H9 (cell line): ENCODE measurements around the gene PLA2G12B. TPM values are rescaled to one million over a fixed set of nuclear protein-coding genes. Genes with fewer than 3 reads are reported as not detected.

ENCODE experiments used
- DNase-seq: peaks from one replicate; pipeline ENCODE4 v3.0.0-alpha.2; 2017
- H2AFZ ChIP-seq: one replicate; pipeline ENCODE4 v1.6.1; 2013; ENCODE audit warnings: mild to moderate bottlenecking, low read length, control low read depth, moderate library complexity
- H2AK5ac ChIP-seq: 2 replicates; pipeline ENCODE4 v1.6.1; 2013; ENCODE audit warnings: low read length, control low read depth, mixed read lengths; ENCODE audit not compliant: insufficient read length
- H2BK120ac ChIP-seq: one replicate; pipeline ENCODE4 v1.6.1; 2013; ENCODE audit warnings: low read depth, mild to moderate bottlenecking, low read length, control low read depth, inconsistent platforms; ENCODE audit not compliant: poor library complexity, severe bottlenecking
- H2BK12ac ChIP-seq: 2 replicates; pipeline ENCODE4 v1.6.1; 2013; ENCODE audit warnings: low read length, control low read depth, mixed read lengths, low read depth; ENCODE audit not compliant: insufficient read length
- H2BK15ac ChIP-seq: 2 replicates; pipeline ENCODE4 v1.6.1; 2013; ENCODE audit warnings: low read depth, low read length, control low read depth
- H2BK20ac ChIP-seq: one replicate; pipeline ENCODE4 v1.6.1; 2013; ENCODE audit warnings: low read depth, mild to moderate bottlenecking, low read length, control low read depth, inconsistent platforms; ENCODE audit not compliant: poor library complexity, severe bottlenecking
- H2BK5ac ChIP-seq: 2 replicates; pipeline ENCODE4 v1.6.1; 2013; ENCODE audit warnings: low read length, control low read depth, mixed read lengths; ENCODE audit not compliant: insufficient read length
- H3K14ac ChIP-seq: 2 replicates; pipeline ENCODE4 v1.6.1; 2013; ENCODE audit warnings: low read length, control low read depth; ENCODE audit not compliant: insufficient read depth
- H3K18ac ChIP-seq: 2 replicates; pipeline ENCODE4 v1.6.1; 2013; ENCODE audit warnings: low read depth, mild to moderate bottlenecking, mixed read lengths, low read length, control low read depth; ENCODE audit not compliant: insufficient read length
- H3K23ac ChIP-seq: 2 replicates; pipeline ENCODE4 v1.6.1; 2013; ENCODE audit warnings: low read length, control low read depth, mixed read lengths, low read depth; ENCODE audit not compliant: insufficient read length
- H3K23me2 ChIP-seq: 2 replicates; pipeline ENCODE4 v1.6.1; 2013; ENCODE audit warnings: low read depth, mild to moderate bottlenecking, mixed read lengths, low read length, control low read depth; ENCODE audit not compliant: insufficient read length, poor library complexity, severe bottlenecking
- H3K27ac ChIP-seq: 2 replicates; pipeline ENCODE4 v1.5.1; 2013; ENCODE audit warnings: low read length, control low read depth, mixed read lengths, low read depth; ENCODE audit not compliant: insufficient read length
- H3K27me3 ChIP-seq: 2 replicates; pipeline ENCODE4 v1.6.1; 2013; ENCODE audit warnings: low read length, control low read depth, inconsistent platforms; ENCODE audit not compliant: insufficient read depth
- H3K4ac ChIP-seq: 2 replicates; pipeline ENCODE4 v1.6.1; 2013; ENCODE audit warnings: low read depth, mild to moderate bottlenecking, control low read depth, inconsistent platforms, low read length, moderate library complexity
- H3K4me1 ChIP-seq: 2 replicates; pipeline ENCODE4 v1.6.1; 2013; ENCODE audit warnings: low read length, control low read depth, inconsistent platforms; ENCODE audit not compliant: insufficient read depth
- H3K4me2 ChIP-seq: 2 replicates; pipeline ENCODE4 v1.6.1; 2013; ENCODE audit warnings: low read length, control low read depth, mixed read lengths; ENCODE audit not compliant: insufficient read length, insufficient read depth
- H3K56ac ChIP-seq: 2 replicates; pipeline ENCODE4 v1.6.1; 2013; ENCODE audit warnings: low read depth, mild to moderate bottlenecking, mixed read lengths, low read length, control low read depth; ENCODE audit not compliant: insufficient read length
- H3K79me1 ChIP-seq: 2 replicates; pipeline ENCODE4 v1.6.1; 2013; ENCODE audit warnings: low read depth, mild to moderate bottlenecking, moderate library complexity, low read length, control low read depth, inconsistent platforms; ENCODE audit not compliant: insufficient read depth, poor library complexity, severe bottlenecking
- H3K79me2 ChIP-seq: 2 replicates; pipeline ENCODE4 v1.6.1; 2013; ENCODE audit warnings: low read length, control low read depth, inconsistent platforms; ENCODE audit not compliant: insufficient read depth
- H3K9ac ChIP-seq: 2 replicates; pipeline ENCODE4 v1.6.1; 2013; ENCODE audit warnings: low read length, control low read depth, mixed read lengths; ENCODE audit not compliant: insufficient read length; ENCODE audit errors: extremely low read depth
- H3K9me3 ChIP-seq: one replicate; pipeline ENCODE4 v1.6.1; 2013; ENCODE audit warnings: low read depth, low read length, inconsistent platforms; ENCODE audit not compliant: control insufficient read depth
- H3T11ph ChIP-seq: one replicate; pipeline ENCODE4 v1.6.1; 2013; ENCODE audit warnings: mild to moderate bottlenecking, low read length, control low read depth, inconsistent platforms
- H4K20me1 ChIP-seq: one replicate; pipeline ENCODE4 v1.6.1; 2013; ENCODE audit not compliant: control insufficient read depth, insufficient read length, insufficient read depth
- H4K5ac ChIP-seq: 2 replicates; pipeline ENCODE4 v1.6.1; 2013; ENCODE audit warnings: low read depth, mild to moderate bottlenecking, mixed read lengths, low read length, control low read depth; ENCODE audit not compliant: insufficient read length
- H4K8ac ChIP-seq: replicated peaks from 2 replicates; pipeline ENCODE4 v1.6.1; 2013; ENCODE audit warnings: low read length, control low read depth, mixed read lengths, low read depth; ENCODE audit not compliant: insufficient read length
- H4K91ac ChIP-seq: 2 replicates; pipeline ENCODE4 v1.6.1; 2013; ENCODE audit warnings: low read depth, mild to moderate bottlenecking, moderate library complexity, mixed read lengths, low read length, control low read depth; ENCODE audit not compliant: insufficient read length
- H3K27ac Mint-ChIP-seq, 3 experiments: 2 replicates in 2 of 3; 3 replicates in 1 of 3; pipeline ENCODE4 v1.8.0; 2020 to 2021; ENCODE audit warnings: mixed read lengths in 3 of 3, mild to moderate bottlenecking in 1 of 3, moderate library complexity in 1 of 3
- H3K27me3 Mint-ChIP-seq: 2 replicates; pipeline ENCODE4 v1.8.0; 2021; ENCODE audit warnings: low read depth, mild to moderate bottlenecking, moderate library complexity, mixed read lengths
- H3K36me3 Mint-ChIP-seq, 3 experiments: 2 replicates in 2 of 3; 3 replicates in 1 of 3; pipeline ENCODE4 v1.8.0; 2020 to 2021; ENCODE audit warnings: low read depth in 3 of 3, mixed read lengths in 3 of 3; ENCODE audit not compliant: insufficient read depth in 1 of 3
- H3K4me1 Mint-ChIP-seq, 2 experiments: 2 replicates each; pipeline ENCODE4 v1.8.0; 2020; ENCODE audit warnings: mixed read lengths in 2 of 2
- H3K4me3 Mint-ChIP-seq, 2 experiments: 2 replicates in 1 of 2; 3 replicates in 1 of 2; pipeline ENCODE4 v1.8.0; 2020 to 2021; ENCODE audit warnings: mild to moderate bottlenecking in 2 of 2, mixed read lengths in 2 of 2, moderate library complexity in 1 of 2
- H3K9me3 Mint-ChIP-seq, 2 experiments: 2 replicates in 1 of 2; 3 replicates in 1 of 2; pipeline ENCODE4 v1.8.0; 2020; ENCODE audit warnings: mild to moderate bottlenecking in 2 of 2, mixed read lengths in 2 of 2, moderate library complexity in 1 of 2
- WGBS: extraction: QIAGEN DNeasy Blood & Tissue Kit; methylation state at CpG from one replicate; pipeline ENCODE4 v1.1.7; 2013; ENCODE audit warnings: missing lambda C conversion rate, low lambda C conversion rate, mixed read lengths; ENCODE audit not compliant: insufficient read length; ENCODE audit errors: extremely low coverage; 5-methylcytosine and 5-hydroxymethylcytosine counted together
- total RNA-seq: library from RNA; stranded (reverse); gene quantifications from 2 replicates; pipeline ENCODE4 v1.2.1, GENCODE V29; 2021
- TF ChIP-seq, protein P1 (sequence below): fragments of 200-600 bp; sonication (generic); conservative IDR thresholded peaks from 3 replicates; pipeline ENCODE4 v1.8.0; 2021; ENCODE audit warnings: antibody characterized with exemption, mild to moderate bottlenecking

Gene PLA2G12B
- total RNA-seq, 1 experiment from 2014 or later = not detected

DNA sequence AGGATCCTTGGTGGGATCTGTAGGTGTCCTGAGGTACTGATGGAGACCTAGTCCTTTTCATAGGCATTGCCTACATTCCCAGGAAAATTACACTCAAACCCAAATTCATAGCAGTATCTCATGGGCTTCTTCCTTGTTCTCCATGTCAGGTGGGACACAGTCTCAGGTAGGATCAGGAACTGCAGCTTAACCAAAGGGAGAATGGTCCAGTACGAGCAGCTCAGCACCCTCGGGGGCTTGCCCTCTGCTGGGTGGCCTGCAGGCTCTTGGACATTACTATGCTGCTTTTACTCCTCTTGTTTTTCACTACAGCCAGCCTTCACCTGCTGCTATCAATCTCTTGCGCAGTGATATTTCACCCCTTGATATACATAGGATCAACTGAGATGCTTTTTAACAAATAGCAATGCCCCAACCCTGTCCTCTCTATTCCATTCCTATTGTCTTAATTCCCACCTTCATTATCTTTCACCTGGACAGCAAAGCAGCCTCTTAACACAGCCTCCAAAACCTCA, 28.6 kb downstream of the PLA2G12B start:
- no CpG with 5 or more reads among the region's 3 CpGs for WGBS
- Histone ChIP-seq H3K9me3 (no peaks in the 10 kb centered on the region), H4K91ac (no peak overlapping the region), H4K20me1 (no peaks in the 10 kb centered on the region), H2BK5ac (no peak overlapping the region), H4K8ac (no peak overlapping the region), H3K14ac (no peak overlapping the region), H3K79me1 (no peaks in the 10 kb centered on the region), H3K18ac (no peak overlapping the region), H3K4me2 (no peak overlapping the region), H2AFZ (no peak overlapping the region), H4K5ac (no peak overlapping the region), H3K79me2 (no peaks in the 10 kb centered on the region), H3K4ac (no peak overlapping the region), H3K4me1 (no peaks in the 10 kb centered on the region), H3K27ac (no peak overlapping the region), H2BK20ac (no peak overlapping the region), H3K9ac (no peak overlapping the region), H2BK120ac (no peak overlapping the region), H3K27me3 (no peaks in the 10 kb centered on the region), H3K23me2 (no peaks in the 10 kb centered on the region), H2BK12ac (no peak overlapping the region), H3K56ac (no peak overlapping the region), H2AK5ac (no peak overlapping the region), H3K23ac (no peak overlapping the region), H3T11ph (no peak overlapping the region), H2BK15ac (no peak overlapping the region)
- Mint-ChIP-seq H3K4me1 (no peaks in the 10 kb centered on the region), H3K27ac (no peak overlapping the region), H3K9me3 (peaks cover 0 to 7% of the 10 kb centered on the region in 2 experiments; a peak in 3 of 5 replicates), H3K36me3 (peaks cover 0 to 1% (median 0%) of the 10 kb centered on the region in 3 experiments; a peak in 3 of 7 replicates), H3K27me3 (no peaks in the 10 kb centered on the region; the same call in 1 of the 2 replicates), H3K4me3 (no peak overlapping the region)
- DNase-seq = no peak
- TF ChIP-seq, protein P1, sequence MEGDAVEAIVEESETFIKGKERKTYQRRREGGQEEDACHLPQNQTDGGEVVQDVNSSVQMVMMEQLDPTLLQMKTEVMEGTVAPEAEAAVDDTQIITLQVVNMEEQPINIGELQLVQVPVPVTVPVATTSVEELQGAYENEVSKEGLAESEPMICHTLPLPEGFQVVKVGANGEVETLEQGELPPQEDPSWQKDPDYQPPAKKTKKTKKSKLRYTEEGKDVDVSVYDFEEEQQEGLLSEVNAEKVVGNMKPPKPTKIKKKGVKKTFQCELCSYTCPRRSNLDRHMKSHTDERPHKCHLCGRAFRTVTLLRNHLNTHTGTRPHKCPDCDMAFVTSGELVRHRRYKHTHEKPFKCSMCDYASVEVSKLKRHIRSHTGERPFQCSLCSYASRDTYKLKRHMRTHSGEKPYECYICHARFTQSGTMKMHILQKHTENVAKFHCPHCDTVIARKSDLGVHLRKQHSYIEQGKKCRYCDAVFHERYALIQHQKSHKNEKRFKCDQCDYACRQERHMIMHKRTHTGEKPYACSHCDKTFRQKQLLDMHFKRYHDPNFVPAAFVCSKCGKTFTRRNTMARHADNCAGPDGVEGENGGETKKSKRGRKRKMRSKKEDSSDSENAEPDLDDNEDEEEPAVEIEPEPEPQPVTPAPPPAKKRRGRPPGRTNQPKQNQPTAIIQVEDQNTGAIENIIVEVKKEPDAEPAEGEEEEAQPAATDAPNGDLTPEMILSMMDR = no peak
